Measurements from ENCODE around the gene PRKN.

PRKN gene

DNA sequence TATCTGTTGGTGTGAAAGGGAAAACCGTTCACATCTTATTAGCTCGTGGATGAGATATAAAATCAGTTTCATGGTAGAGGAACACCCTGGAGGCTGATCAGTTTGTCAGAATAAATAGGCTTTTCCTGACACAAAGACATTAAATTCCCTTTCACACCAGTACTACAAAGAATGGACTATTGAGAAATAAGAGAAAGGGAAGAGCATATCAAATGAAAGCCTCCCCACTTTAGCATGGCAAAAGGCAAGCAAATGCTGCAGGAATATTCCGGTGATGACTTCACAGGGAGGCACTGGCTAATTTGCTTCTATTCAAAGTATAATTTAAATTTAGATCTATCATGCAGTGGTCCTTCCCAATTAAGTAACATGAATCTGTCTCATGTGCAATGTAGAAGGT is 1337.8 kb downstream of the PRKN start:
- DNase-seq: no peak

DNA sequence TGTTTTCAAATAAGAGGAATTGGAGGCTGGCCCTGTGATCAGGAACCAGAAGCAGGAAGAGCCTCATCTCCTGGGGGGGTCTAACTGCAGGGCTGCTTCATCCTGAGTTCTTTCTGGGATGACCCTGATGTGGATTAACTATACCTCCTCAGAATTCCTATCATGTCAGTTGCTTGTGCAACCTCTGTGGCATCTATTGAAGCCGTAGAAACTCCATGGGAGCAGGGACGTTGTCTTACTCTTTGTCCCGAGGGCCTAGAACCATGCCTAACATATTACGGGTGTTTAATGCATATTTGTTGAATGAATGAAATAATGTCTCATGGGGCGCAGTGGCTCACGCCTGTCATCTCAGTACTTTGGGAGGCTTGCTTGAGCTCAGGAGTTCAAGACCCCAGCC is 1343.6 kb downstream of the PRKN start:
- no peak for DNase-seq

DNA sequence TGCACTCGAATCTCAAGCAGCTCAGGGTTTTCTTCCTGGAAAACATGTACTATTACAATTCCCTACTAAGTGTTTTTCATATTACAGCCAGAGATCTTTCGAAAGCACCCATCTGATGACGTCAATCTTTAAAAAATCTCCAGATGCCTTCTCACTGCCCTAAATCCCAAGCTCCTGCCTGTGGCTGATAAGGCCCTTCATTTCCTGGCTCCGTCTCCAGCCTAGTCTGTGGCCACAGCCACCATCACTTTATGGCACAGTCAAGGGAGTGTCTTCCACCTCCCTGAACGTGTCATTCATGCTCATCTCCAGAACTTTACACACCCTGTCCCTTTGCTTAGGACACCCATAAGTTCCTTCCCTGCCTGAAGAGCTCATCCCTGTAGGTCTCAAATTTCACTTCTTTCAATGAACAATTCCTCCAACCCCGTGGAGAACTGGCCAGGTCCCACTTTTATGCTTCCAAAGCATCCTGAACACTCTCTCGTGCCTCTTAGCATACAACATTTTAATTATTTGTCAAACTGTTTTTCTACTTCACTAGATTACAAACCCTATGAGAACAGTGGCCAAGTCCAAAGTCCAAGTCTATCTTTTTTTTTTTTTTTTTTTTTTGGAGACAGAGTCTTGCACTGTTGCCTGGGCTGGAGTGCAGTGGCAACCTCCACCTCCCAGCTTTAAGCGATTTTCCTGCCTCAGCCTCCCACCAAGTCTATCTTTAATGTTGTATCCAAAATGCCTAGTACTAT is 1347.6 kb downstream of the PRKN start:
- DNase-seq: no peak

DNA sequence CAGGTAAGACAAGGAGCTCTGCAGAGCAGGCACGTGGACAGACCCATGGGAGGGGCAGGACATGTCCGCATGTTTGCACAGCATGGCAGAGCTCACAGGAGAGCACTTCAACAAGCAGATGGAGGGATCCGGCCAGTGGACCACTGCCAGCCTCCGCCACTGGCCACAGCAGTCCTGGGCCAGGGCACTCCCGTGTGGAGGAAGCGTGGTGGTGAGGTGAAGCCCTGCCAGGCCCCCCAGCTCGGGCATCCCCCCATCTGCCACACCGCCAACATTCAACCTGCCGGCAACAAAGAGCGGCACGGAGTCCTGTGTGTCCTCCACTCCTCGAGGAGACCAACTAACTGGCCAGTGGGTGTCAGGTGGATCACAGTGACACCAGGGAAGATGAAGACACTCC is 1349.5 kb downstream of the PRKN start:
- DNase-seq: no peak

DNA sequence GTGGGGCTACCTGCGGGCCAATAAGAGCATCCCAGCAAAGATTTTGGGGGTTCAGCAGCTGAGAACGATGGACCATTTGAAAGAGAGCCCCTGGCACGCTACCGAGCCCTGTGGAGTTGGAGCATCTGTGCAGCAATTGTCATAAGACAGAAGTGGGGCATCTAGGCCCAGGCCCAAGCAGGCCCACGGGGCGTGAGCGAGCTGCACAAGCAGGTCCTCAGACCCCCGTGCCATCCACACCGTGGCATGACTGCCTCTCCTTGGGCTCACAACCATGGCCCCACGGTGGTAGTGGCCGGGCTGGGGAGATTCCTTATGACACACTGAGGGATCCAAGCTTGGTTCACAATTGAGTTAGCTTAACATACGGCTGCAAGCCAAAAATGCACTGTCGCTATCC is 1350.5 kb downstream of the PRKN start:
- no peak for DNase-seq

DNA sequence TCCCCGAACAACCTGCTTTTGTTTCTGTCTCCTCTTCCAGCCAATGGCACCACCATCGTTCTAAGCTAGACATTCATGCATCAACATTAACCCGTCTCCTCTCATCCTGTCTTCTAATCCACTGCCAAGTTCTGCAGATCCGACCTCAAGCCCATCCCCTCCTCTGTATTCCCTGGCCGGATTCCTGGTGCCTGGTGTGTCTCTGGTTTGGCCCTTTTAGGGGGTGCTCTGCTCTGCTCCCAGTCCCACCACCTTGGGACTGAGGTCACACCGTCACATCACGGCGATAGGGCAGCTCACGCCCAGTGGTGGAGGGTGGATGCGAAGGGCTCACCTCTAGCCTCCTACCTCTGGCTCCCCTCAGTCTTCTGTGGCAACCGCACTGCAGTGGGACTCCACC is 1351.2 kb downstream of the PRKN start:
- DNase-seq: no peak

DNA sequence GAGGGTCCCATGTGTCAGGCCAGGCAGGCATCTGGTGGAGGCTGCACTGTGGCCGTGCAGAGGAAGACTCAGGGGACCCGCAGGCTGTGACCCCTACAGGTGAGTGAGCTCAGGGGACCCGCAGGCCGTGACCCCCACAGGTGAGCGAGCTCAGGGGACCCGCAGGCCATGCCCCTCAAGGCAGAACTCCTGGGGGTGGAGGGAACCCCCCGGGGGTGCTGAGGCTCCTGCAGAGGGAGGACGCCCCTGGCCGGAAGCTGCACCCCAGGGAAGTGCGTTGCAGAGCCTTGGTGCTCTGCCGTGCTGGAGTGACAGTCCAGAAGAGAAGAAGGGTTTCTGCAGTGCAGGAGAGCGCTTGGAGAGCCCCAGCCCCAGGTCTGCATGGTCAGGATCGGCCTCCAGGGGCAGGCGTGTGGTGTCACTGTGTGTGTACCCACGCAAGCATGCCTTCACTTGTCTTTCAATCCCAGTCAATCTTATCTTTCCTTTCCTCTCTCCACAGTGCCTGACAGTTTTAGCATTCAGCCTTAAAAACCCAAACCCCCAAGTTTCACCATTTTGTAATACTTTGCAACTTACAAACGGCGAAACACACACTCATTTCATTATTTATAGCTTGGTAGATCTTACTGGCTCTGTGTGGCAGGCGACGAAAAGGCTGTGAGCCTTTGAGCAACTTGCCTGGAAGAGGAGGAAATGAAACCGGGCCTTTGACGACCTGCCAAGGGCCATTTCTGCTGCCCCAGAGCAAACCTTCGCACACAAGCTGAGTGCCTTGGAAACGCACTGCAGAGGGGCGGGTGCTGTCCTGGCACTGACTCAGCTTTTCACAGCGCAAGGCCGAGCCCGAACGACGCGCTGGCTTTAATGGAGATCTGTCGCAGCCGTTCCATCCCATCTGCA is 1352.3 kb downstream of the PRKN start:
- no peak for DNase-seq

DNA sequence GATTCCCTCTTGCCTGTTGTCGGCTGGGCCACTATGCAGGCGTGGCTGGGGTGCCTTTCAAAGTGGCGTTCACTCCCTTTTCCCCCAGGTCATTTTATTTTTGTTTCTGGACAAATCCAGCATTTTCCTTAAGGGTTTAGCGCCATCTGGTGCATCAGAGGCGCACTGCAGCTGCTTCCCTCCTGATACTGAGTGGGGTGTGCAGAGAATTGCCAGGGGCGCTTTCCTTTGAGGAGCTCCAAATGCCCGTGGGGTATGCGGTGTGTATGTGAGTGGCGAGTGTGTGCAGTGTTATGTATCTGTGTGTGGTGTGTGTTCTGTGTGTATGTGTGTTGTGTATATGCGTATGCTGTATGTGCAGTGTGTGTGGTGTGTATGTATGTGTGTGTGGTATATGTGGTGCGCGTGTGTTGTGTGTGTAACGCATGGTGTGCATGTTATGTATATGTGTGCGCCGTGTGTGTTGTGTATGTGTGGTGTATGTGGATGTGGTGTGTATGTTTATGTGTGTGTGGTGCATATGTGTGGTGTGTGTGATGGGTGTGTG is 1353.6 kb downstream of the PRKN start:
- DNase-seq: peak; percentile 20

DNA sequence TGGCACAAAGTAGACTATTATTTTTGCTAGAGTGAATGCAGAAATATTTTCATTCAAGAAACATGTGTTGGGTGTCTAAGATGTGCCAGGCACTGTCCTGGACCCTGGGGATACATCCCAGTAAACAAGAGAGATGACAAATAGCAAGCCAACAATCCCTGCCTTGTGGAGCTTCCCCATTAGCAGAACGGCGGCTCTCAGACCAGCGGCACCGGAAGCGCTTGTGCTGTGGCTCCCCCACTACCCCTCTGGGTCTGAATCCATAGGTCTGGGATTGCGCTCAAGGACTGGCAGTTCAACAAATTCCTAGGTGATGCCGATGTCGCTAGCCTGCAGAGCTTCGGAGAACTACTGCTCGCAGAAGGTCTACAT is 1355.2 kb downstream of the PRKN start:
- DNase-seq: no peak

DNA sequence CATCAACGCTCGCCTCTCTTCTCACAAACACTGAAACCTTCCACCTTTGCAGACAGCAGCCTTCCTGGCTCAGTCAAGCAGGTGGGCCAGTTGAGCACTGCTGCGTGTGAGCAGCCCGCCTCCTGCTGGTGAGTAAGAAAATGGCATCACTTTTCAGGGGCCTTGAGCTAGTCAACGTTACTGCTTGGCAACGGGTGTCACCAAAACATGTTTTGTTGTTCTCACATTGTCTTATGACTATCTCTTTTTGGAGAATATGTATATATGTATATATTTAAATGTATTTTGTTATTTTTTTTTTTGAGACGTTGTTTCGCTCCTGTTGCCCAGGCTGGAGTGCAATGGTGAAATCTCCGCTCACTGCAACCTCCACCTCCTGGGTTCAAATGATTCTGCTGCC is 1356.7 kb downstream of the PRKN start:
- no peak for DNase-seq

DNA sequence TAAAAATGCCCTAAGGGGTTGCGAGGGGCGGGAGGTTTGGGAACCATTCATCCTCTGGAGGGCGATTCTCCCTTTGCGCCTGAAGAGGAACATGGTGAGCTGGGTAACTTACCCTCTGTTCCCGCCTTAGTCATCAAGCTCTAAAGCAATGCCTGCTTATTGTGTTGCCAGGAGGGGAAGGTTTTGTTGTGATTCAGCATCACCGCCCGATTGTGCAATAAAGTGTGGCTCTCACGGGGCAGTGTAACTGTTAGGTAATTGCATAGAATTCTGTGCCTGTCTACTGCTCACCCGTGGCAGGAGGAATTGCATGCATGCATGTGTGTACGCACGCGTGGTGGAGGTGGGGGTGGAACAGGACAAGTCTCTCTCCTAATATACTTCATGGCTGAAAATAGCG is 1358.2 kb downstream of the PRKN start:
- DNase-seq: peak; percentile 54

DNA sequence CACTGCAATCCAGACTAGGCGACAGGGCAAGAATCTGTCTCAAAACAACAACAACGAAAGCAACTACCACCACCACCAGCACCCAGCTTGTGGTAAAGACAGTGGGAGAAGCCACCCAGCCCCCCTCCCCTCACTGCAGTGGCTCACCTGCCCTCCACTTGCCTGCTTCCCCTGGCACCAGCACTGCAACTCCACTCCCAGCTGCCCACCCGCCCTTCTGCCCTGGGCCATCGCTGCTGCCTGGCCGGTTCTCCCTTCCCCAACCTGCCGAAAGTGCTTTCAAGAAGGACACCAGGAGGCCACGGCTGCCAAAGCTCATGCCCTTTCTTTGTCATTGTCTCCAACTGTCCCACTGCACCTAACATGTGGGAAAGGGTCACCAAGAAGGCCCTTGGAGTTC is 1359.1 kb downstream of the PRKN start:
- no peak for DNase-seq

DNA sequence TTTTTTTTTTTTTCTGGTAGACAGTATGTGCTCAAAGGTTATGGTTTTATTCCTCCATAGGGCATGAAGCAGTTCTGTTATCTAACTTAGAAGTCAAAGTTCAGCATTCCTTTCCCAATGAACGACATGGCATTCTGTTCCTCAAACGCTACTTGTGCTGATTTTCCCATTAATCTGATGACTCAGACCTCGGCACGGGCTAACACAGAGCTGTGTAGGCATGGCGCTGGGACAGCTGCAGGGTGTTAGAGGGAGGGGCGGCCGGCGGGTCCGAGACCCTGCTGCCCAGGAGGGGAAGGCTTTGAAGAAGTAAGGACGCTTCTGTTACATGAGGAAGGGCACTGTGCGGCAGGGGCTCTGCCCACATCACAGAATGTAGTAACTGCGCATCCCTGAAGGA is 1360.1 kb downstream of the PRKN start:
- no peak for DNase-seq

DNA sequence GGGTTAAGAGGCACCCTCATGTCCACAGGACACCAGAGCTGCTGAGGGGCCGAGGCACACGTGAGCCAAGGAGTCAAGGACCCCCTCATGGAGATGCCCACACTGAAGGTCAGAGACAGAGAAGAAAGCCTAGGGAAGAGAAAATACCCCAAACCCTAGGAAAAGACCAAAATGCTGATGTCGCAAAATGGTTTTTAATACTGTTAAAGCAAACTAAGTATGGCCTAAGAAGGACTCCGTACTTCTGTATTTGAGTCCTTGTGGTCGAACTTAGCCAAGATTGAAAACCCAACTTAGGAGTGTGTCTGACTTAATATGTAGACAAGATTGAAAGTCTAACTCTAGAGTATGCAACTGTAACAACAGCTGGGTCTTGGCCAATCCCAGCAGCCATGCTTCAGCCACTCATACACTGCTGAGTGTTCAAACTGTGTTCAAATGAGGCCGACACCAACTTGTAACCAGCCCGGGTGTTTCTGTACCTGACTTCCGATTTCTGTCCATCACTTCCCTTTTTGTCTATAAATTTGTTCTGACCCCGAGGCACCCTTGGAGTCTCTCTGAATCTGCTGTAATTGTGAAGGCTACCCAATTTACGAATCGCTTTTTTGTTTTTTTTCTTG is 1361.2 kb downstream of the PRKN start:
- no peak for DNase-seq

DNA sequence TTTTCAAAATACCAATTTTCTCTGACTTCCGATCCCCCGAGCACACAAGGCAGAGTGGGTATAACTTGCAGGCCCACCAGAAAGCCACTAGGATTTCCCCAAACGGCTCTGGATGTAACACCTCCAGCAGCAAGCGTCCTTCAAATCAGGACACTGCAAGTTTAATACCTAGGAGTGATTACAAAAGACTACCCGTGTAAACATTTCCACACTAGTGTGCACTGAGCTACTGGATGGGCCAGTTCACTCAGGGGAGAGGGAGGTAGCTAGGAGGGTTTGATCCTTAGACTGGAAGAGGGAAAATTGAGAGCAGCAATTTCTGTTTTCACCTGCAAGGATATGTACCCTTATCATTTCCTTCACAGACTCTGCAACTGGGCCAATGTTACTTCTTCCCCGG is 1361.9 kb downstream of the PRKN start:
- DNase-seq: no peak

DNA sequence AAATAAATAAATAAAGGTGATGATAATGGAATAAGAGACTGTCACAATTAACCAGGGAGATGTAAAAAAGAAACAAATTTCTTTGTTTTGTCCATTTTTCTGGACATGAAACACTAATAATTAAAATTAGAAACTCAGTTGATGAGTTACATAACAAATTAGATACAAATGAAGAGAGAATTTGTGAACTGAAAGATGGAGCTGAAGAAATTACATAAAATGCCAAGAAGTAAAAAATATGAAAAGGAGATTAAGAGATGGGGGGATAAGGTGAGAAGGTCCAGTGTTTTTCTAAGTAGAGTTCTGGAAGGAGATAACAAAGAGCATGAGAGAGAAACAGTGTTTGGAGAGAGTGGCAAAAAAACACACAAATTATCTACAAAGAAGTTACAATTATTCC is 1364.3 kb downstream of the PRKN start:
- no peak for DNase-seq

DNA sequence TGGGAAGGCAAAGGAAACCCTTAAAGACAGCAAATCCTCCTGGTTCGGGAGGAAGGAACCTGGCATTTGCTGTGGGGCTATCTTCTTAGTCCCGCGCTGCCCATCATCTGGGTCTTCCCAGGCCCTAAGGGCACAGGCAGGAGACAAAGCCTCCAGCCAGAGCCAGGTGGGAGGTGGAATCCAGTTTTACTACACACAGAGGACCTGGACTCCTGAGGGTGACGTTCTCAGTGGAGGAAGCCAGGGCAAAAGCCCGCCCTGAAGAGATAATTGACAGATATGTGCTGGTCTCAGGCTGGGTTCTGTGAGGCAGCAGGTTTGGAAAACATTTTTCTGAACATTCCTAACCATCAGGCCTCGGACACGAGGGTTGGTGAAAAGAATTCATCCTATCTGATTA is 1365.3 kb downstream of the PRKN start:
- no peak for DNase-seq

DNA sequence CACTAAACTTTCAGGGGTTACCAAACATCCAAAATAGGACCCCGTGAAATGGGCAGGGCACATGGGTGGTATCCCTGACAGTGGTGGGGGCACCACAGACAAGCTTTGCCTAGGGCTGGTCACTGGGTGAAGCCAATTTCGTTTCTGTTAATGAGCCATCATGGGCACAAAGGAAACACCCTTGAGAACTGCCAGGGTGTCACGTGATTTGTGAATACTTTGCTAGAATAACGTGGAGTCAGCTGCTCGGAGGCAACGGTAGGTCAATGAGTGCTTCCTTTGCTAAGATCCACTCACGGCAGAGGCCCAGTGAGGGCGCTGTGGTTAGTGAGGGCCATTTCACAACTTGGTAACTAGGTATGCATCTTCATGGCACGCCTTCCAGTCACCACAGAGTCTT is 1366.0 kb downstream of the PRKN start:
- DNase-seq: no peak

DNA sequence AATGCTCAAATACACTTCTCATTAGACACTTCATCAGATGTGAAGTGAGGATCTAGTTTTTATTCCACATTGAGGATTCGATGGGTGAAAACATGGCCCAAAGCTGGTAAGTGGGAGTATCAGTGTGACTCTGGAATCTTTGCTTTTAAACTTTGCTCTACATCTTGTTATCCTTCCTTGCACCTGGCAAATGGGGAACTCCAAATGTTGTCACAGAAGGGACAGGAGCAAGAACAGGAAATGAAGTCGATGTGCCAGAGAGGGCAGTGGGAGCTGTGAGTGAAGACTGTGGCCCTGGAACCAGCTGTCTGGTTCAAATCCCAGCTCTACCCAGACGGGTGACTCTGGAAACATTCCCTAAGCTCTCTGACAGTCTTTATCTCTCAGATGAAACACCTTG is 1367.0 kb downstream of the PRKN start:
- no peak for DNase-seq

DNA sequence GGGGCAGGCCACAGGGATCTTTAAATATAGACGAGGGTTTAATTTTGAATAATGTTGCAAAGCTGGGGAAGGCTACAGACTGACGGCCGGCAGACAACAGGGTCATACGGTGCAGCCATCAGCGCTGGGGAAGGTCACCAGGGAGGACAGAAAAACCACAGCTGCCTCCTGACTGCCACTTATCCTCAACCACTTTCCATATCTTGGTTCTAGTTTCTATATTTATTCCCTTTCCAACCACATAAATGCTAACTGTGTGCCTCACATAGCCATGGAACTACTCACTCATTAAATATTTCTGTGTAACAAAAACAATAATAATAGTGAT is 1368.0 kb downstream of the PRKN start:
- no peak for DNase-seq

DNA sequence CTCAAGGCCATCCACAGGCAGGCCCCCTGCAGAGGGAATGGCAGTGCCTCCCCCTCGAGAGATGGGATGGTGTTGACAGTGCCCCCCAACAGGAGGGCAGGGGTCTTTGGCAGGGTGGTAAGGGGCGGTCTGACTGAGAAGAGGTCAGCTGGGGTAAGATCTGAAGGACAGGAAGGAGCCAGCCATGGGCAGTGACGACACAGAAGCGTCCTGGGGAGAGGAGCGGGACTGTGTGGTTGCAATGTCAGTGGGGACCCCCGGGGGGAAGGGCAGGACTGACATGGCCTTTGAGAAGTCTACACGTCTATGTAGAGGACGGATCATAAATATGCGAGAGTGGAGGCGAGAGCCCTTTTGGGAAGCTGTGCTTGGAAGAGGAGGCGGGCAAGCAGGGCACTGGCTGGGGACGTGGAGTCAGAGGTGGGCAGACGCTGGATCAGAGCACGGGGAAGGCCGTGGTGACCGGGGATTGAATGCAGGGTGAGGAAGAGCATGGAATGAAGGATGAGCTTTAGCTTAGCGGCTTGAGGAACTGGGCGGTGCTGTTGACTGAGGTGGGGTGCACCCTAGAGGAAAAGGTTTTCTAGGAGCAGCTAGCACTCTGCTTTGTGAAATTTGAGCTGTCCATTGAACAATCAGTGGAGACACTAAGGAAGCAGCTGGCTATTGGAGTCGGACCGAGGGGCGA is 1371.3 kb downstream of the PRKN start:
- no peak for DNase-seq

DNA sequence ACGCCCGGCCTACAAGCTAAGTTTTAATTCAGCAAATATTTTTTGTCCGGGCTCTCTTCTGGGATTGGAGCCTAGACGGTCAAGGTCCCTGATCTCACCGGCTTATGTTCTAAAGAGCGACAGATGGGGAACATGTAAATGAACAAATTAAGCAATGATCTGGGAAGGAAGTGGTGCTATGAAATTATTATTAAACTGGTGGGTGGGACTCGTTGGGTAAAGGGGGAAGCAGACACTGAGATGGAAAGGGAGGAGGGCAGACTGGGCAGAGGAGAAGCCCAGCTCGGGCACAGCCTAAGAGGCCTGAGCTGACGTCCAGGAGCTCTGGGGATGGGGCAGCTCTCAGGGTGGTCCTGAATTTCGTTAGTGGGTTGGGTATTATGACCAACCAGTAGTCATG is 1371.9 kb downstream of the PRKN start:
- no peak for DNase-seq

DNA sequence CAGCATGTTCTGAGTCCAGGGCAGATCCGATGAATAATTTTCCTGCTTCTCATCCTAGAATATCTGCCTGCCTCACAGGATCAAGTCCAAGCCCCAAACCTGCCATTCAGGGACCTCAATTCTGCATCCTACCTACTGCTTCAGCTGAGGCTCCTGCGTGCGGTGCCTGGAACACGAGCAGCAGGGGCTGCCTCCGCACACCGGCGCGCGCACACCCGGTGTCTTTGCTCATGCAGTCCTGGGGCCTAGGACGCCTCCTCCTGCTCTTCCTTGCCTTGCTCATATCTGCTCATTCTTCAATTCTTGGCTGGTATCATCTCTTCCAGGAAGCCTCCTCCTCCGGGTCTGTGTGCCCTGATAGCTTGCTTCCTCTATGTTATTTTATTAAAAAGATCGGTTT is 1372.6 kb downstream of the PRKN start:
- no peak for DNase-seq

All from GOT3 (cell line).